MV-4-11 (cell line): ENCODE data around the gene DENND6B.

Experiments
- DNase-seq: peaks from one replicate; lab custom pipeline; 2025; lab: John Stamatoyannopoulos, UW

The DENND6B gene

DNA sequence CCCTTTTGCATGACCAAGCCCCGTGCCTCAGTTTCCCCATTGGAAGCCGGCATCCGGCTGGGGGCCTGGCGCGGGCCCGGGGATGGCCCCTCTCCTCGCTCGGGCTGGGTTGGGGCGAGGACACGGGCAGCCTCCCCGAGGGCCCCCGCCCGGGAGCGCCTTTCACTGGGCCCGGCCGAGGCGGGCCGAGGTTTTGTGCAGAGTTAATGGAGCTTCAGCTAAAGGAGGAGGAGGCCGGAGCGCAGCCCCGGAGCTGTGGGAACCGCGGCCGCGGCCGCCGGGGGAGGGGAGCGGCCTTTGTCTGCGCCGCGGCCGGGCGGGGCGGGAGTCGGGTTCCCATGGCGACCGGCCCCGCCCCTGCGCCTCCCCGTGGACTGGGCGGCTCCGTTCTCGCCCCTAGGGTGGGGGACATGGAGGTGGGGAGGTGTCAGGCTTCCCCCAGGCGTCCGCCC, 55.3 kb downstream of the DENND6B start:
- peak; percentile 41 for DNase-seq

DNA sequence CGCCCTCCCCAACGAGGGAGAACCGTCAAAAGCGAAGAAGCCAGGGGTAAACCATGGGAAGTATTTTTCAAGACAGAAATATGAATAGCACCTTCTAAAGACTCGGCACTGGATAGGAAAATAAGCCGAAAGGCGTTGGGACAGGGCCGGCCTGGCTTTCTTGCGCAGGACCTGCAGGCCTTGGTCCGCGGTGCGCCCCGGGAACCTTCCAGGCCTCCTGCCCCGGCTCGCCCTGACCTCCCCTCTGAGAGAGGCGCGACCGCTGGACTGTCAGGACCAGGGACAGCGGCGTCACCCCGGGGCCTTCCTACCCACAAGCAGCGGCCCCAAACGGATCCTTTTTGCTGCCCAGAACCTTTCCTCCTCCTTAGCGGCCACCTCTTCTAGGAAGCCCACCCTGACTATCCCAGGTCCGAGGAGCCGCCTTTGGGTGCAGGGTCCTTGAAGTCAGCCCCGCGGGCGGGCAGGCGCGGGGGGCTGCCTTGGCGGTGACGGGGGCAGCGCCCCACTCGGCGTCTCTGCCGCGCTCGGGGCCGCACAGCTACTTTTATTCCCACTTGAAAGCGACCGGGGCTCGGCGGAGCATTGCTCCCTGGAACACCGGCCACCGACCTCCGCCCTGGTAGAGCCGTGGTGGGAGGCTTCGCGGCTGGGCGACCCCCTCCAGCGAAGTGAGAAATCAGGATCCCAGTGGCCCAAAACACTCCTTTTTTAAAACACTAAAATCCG, 56.0 kb downstream of the DENND6B start:
- peak; percentile 27 for DNase-seq

DNA sequence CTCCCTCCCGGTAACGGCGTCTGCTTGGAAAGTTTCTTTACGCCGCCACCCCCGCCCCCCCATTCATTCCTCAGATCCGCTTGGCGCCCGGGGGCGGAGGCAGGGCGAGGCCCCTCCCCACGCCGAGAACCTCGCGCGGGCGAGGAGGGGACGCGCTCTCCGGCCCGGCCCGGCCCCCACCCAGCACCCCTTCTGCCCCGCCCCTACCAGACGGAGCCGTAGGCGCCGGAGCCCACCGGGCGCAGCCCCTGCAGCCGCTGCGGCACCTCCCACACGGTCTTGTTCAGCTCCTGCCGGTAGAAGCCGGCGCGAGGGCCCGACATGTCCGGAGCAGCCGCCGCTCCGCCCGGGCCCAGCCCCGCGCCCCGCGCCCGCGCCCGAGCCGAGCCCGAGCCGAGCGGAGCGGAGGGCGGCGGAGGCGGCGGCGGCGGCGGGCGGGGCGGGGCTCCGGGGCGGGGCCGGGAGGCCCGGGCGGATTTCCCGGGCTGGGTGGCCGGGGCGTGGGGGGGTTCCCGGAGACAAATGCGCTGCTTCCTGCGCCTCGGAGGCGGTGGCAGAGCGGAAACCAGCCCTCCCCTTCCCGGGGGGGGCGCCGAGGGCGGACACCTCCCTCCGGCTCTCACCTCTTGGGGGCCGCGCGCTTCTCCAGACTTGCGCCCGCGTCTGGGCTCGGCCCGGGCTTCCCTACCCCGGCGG, 56.7 kb downstream of the DENND6B start, which contains the start of gene MAPK11:
Gene MAPK11, minus strand, starts transcription at position 411 of the 696 bp plus-strand sequence. Its CDS starts 88 bp downstream, at position 323.
- DNase-seq = peak; percentile 5

DNA sequence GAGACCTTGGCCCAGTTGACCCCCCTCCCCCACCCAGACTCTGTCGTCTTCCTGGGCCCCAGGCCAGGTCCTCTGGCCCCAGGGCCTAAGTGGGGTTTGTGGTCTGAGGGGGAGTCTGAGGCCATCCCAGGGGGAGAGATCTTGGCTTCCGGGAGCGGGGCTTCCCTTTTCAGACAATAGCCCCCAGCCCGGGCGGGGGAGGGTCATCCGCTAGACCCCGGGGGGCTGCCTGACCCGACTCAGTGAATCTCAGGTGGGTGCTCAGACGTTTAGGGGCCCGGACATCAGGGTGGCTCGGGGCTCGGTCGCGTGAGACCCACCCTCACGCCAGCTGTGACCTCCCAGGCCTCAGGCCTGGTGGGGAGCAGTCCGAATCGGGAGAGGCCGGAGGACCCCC, 57.2 kb downstream of the DENND6B start:
- DNase-seq = no peak

DNA sequence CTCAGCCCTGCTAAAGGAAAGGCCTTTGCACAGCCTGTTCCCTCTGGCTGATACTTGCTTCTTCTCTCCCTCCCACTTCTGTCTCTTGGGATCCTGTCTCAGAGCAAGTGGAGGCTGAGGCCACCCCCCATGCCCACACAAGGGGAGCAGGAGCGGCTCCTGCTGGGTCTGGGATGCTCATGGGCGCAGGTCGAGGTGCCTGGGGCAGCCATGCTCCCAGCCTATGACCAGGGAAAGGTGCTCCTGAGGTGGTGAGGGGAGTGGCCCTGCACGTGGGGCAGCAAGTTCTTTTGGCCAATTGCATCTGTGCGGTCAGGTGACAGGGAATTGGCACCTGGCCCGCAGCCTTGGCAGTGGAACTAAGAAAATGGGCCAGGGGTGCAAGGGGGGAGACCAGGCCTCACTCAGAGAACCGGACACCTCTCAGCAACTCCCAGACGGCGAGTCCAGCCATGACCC, 58.1 kb downstream of the DENND6B start:
- no peak for DNase-seq

DNA sequence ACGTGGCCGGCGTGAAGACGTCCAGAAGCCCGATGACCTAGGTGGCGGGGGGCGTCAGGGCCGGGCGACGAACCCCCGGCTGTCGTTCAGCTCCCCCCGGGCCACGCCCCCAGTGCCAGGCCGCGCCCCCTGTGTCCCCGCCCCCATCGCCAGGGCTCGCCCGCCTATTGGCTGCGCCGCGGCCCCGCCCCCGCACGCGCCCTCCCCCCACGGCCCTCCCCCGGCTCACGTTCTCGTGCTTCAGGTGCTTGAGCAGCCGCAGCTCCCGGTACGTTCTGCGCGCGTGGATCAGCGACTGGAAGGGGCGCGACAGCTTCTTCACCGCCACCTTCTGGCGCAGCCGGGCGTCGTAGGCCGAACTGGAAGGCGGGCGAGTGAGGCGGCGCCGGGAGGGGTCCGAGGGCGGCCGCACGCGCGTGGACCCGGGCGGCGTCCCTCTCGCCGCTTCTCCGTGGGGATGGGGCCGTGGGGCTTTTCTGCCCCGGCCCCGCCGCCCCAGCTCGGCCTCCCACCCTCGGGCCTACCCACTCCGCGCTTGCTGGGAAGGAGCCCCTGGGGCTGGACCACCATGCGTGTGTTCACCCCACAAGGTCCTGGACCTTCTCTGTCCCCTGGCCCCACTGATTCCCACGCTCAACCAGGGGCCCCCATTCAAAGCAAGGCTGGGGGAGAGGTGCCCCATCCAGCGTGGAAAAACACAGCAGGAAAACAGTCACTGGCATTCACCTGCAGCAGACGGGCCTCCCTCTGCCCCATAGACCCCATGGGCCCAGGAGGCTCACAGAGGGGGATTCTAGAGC, 59.0 kb downstream of the DENND6B start:
- peak; percentile 26 for DNase-seq

DNA sequence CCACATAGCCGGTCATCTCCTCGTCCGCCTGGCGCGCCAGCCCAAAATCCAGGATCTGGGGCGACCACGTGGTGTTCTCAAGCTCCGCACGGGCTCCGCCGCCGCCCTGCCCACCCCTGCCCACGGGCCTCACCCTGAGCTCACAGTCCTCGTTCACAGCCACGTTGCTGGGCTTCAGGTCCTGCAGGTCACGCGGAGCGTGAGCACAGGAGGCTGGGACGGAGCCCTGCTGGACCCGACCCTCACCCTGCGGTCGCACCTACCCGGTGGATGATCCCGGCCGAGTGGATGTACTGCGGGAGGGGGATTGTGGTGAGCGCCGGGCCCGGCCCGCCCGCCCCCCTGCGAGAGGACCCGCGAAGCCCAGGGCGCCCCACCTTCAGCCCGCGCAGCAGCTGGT, 59.8 kb downstream of the DENND6B start:
- no peak for DNase-seq

DNA sequence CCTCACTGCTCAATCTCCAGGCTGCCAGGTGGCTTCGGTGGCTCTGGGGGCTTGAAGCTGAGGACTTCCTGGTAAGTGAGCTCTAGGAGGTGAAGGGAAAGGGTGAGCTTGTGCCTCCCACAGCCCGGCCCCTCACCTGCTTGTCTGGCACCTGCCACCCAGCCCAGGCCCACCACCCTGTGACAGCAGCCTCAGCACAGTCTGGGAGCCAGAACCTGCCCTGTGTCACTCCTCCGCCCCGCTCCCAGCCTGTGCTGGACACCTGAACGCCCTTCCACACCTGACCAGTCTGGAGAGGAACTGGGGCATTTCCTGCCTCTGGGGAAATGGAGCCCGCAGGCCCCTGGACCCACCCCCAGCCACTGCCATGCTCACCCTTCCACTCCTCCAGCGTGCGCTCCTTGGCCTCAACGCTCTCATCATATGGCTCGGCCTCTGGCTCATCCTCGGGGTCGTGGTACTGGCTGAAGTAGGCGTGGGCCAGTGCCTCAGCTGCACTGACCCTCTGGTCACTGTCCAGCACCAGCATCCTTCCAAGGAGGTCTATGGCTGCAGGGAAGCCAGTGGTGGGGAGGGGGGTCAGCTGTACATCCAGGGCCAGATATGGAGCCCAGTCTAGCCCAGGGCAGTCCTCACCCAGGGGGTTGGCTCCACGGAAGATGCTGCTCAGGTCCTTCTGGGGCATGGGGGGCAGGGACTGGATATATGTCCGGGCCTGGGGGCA, 61.7 kb downstream of the DENND6B start:
- no peak for DNase-seq

DNA sequence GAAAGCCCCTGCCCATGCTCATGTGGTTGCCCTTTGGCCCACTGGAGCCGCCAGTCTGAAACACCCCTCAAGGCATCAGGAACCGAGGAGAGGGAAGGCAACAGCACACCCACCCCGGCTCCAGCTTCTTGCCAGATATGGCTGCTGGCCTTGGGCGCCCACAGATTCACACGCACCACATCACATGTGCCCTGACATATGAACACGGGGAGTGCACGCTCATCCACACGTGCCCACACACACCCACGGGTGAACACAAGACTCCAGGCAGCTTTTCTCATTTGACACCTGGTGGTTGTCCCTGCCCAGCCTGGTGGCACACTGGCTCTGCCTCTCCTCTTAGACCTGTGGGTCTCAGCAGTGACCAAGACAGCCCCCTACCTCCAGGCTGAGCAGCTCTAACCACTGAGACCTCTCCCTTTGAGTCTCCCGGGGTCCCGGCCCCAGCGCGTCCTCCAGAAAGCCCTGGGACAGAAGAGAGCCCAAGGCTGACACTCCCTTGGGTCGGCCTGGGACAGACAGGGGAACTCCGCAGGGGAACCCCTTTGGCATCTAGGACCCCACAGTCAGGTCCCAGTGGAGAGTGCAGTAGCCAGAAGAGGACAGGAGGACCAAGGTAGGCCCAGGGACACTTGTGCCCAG, 62.6 kb downstream of the DENND6B start:
- DNase-seq = no peak

DNA sequence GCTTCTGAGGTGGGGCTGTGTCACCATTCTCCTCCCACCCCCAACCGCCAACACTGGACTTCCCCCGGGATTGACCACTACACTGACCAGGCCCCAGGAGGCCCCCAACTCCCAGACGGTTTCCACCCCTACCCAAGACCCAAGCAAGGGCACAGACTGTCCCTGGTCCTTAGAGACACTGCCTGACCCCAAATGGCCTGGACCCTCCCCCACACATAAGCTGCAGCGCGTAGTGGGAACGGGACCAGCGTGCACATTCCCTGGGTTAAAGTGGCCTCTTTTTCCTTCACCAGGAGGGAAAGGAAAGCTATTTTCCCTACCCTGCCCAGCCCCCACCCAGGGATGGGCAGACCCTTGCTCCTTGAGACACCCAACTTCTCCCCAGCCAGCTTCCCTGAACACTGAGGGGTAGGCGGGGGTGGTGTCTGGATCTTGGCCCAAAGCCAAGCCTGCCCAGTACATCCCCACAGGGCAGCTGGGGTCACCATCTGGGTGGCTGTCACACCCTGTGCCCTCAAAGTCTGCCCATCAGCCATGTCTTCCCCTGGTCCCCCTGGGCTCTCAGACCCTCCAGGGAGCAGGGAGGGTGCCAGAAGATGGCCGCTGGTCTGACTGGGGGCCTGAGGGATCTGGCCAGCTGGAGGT, 63.7 kb downstream of the DENND6B start:
- no peak for DNase-seq

DNA sequence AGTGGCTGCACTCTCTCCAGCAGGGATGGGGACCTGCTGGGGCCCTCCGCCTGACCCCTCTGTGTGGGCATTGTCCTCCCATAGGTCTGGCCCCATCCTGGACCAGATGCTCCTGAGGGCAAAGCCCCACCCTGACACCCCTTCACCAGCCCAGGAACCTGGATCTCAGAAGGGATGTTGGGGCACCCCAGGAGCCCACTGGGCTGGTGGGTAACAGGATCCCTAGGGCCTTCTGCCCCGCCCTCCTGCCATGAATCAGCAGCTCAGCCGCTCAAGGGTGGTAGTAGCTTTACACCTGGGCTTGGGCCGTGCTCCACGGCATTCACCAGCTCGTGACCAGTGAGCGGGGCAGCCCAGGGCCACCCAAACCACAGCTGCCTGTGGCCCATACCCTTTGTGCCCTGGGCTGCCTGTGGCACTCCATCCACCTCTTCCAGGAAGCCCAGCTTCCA, 64.3 kb downstream of the DENND6B start:
- DNase-seq = no peak

DNA sequence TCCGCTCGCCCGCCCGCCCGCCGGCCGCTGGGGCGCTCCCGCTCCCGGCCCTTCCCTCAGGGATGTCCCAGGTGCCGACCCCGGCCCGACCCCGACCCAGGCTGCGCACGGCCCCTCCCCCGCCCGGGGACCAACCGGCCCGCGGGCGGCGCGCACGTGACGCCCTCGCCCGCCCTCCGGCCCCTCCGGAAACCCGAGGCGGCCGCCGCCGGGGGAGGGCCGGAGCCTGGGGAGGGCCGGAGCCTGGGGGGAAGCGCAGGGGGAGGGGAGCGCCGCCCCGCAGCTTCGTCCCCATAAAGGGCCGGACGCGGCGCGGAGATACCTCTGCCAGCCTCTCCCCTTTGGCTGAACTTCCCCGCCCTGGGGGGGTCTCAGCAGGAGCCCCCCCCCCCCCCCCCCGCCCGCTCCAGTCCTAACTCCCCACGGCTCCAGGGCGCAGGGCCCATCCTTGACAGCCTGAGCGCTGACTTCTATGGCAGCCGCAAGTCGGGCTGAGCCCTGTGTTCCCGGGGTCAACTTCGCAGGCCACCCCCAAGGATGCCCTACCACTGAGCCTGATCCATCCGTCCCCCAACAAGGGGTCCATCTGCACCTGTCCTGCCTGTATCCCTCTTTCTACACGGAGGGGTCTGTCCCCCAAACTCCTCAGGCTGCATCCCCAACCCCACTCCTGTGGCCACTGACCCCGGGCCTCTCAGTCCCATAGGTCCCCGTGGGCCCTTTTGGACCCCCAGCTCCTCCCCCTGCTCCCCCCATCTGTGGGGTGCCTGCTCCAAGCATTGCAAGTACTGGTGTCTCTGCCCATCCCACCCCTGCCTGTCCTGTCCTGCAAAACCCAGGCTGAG, 65.0 kb downstream of the DENND6B start, which contains the start of gene MAPK12:
Gene MAPK12, minus strand, starts transcription at position 69 of the 845 bp plus-strand sequence. CDS start 174 bp downstream, outside the sequence.
- peak; percentile 19 for DNase-seq

DNA sequence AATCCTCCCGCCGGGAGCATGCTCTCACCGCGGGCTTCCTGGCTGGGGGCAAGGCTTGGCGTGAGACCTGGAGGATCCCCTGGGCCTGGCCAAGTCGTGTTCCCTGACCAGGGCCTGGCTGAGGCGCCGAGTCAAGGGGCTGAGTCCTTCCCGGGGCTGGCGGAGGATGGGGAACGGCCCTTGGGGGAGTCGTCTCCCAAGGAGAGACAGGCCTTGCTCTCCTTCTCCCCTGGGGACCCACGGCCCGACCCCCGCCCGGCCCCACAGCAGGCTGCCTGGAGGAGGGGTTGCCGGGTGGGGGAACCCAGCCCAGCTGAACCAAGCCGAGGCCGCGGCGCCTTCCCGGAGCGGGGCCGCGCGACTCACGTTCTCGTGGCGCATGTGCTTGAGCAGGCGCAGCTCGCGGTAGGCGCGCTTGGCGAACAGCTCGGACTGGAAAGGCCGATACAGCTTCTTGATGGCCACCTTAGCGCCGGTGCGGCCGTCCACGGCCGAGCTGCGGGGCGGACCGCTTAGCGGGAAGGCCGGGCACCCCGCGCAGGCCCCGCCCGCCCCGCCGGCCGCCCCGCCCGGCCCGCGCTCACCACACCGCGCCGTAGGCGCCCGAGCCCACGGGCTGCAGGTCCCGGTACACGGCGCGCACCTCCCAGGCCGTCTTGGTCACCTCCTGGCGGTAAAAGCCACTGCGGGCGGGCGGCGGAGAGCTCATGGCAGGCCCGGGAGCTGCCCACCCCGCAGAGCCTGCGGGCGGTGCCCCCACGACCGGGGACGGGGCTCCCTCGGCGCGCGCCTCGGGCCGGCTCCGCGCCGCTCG, 65.8 kb downstream of the DENND6B start:
- DNase-seq = peak; percentile 9

DNA sequence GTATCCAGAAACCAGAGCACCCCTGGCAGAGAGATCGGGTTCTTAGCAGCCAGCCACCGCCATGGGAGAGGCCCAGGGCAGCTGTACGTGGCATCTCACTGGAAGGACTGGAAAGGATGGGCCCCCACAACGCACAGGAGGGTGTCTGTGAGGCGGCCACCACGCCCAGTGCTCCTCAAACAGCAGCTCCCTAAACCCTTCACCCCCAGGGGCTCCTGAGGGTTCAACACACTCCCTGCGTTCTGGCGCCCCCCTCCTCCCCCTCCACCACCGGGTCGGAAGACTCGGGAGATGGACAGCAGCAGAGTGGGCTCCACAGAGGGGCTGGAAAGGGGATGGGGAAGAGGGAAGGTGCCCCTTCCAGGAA, 66.4 kb downstream of the DENND6B start:
- DNase-seq = no peak

DNA sequence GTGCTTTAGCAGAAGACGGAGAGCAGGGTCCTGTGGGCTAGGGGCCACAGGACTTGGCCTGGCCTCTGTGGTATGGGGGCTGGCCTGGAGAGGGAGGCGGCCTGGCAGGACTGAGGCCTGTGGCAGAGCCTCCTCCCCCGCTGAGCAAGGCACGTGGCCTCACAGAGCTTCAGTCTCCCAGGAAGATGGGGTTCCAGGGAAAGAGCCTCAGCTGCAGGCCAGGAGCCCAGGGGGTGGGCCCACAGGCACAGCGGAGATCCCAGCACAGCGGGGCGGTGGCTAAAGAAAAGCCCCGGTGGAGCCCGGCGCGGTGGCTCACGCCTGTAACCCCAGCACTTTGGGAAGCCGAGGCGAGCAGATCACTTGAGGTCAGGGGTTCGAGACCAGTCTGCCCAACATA, 67.5 kb downstream of the DENND6B start:
- no peak for DNase-seq
